Mucosa of descending colon (tissue), 3 donors: ENCODE results near the gene GLRX. TPM values are rescaled to one million over a fixed set of nuclear protein-coding genes. Genes with fewer than 3 reads are reported as not detected.
A peak's percentile ranks its signal among the peaks of the same experiment; 100 is the strongest.

ENCODE experiments used
- ATAC-seq: fragments of 200-7000 bp; cut with Tn5 transposase; one replicate; pipeline ENCODE4 v1.9.1; 2020; ENCODE audit warnings: mild to moderate bottlenecking, moderate library complexity
- DNase-seq, 3 donors: peaks; one replicate each; pipeline ENCODE4 v3.0.0-alpha.2; 2020
- H3K36me3 ChIP-seq: fragments of 200-600 bp; one replicate; pipeline ENCODE4 v1.8.0; 2021; ENCODE audit warnings: low read depth, mild to moderate bottlenecking
- H3K4me1 ChIP-seq: fragments of 200-600 bp; one replicate; pipeline ENCODE4 v1.8.0; 2021; ENCODE audit warnings: low read depth, mild to moderate bottlenecking
- H3K4me3 ChIP-seq: fragments of 200-600 bp; one replicate; pipeline ENCODE4 v1.8.0; 2021; ENCODE audit warnings: mild to moderate bottlenecking
- H3K9me3 ChIP-seq: fragments of 200-600 bp; one replicate; pipeline ENCODE4 v1.8.0; 2021; ENCODE audit warnings: mild to moderate bottlenecking
- intact Hi-C, 2 donors: fragments of 100-400 bp; cut with DNase I in 1 of 2; cut with micrococcal nuclease in 1 of 2; formaldehyde crosslinking; loops; one replicate each; pipeline versions ENCODE4 v1.11.0 to v1.11.1; 2022; cut with DNase I, micrococcal nuclease
- total RNA-seq, 3 donors: library from RNA; stranded (reverse); fragmentation: NEBNext Ultra II Directional in 2 of 3; extraction: Animal tissue kit (Norgen Biotek cat#: 25700) in 2 of 3; gene quantifications; one replicate each; pipeline versions ENCODE4 v1.2.1 to v1.2.4, GENCODE V29; 2021 to 2023
- TF ChIP-seq, protein P1 (sequence below): fragments of 200-600 bp; IDR thresholded peaks from one replicate; pipeline ENCODE4 v1.8.0; 2022; ENCODE audit warnings: antibody characterized with exemption, mild to moderate bottlenecking
- donor health status: DM: no; HTN: no; CAD: no; lungs with moderate emphysema.
- donor health status: DM: no; HTN: no; CAD: no.
- donor health status: DM: no; HTN: yes; CAD: no.

The GLRX gene
- total RNA-seq, 3 donors from 2014 or later = 40.6 to 90.5 (median 65.5) TPM

DNA sequence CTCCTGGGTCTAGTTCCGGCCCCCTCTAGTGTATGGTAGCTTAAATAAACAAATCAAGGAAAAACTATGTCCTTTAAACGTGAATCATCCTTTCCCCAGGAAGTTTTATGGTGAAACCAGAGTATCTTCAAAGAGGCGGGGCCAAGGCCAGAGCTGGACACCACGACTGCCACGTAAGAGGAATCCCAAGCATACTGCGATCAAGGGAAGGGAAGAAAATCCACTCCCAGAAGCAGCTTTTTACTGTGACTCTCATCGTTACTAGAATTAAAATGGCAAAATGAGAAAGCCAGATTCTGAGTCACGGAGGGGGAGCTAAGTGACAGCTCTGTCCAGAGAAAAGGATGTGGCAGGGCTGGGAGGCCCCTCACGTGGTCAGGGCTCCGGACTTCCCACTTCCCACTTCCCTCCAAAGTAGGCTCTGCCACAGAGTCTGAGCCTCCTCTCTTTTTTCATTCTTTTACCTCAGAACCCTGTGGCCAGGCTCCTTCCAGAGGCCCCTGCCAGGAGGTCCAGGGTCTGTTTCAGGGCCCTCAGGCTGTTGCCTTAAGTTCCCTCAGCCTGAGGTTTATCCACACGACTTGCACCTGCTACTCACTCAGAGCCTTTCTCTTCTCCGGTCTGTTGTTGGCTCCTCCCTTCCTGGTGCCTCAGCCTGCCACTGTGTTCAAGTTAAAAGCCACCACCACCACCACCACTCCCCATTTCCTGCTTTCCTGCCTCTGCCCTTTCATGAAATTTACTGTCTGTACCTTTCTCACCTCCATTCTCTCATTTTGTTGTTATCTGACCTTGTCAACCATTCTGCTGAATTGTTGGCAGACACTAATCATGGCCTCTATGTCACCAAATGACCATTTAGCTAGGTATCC is 1.4 kb upstream of the GLRX start:
- Histone ChIP-seq H3K4me3 (no peak overlapping the region), H3K9me3 (no peaks in the 10 kb centered on the region), H3K4me1 (peaks cover 45% of the 10 kb centered on the region), H3K36me3 (no peaks in the 10 kb centered on the region)
- intact Hi-C loops = no loop called here
- ATAC-seq (peak; percentile 63), DNase-seq (peak; percentile 65 to 77 (median 72))
- TF ChIP-seq, protein P1, sequence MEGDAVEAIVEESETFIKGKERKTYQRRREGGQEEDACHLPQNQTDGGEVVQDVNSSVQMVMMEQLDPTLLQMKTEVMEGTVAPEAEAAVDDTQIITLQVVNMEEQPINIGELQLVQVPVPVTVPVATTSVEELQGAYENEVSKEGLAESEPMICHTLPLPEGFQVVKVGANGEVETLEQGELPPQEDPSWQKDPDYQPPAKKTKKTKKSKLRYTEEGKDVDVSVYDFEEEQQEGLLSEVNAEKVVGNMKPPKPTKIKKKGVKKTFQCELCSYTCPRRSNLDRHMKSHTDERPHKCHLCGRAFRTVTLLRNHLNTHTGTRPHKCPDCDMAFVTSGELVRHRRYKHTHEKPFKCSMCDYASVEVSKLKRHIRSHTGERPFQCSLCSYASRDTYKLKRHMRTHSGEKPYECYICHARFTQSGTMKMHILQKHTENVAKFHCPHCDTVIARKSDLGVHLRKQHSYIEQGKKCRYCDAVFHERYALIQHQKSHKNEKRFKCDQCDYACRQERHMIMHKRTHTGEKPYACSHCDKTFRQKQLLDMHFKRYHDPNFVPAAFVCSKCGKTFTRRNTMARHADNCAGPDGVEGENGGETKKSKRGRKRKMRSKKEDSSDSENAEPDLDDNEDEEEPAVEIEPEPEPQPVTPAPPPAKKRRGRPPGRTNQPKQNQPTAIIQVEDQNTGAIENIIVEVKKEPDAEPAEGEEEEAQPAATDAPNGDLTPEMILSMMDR = no peak

DNA sequence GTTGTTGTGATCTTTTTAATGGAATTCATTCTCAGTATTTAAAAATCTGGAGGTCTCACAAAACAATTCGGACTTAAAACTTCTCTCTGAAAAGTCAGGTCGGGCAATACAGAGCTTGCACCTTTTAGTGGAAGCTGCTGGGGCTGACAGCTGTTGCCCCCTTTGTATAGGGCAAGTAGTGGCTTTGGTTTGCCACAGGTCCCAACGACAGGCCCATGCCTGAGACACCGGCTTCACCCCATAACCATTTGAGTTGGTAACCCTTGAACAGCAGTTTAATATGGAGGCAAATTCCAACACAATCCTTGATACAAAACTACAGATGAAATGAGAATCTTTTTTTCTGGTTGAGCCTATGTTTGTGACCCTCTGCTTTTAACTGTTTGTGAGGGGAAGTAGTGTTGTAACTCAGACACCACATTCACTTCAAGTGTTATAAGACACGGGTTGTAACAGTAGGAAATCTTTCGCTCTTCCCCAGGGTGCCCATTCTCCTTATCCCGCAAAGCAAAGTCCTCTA is 752 bp upstream of the GLRX start:
- TF ChIP-seq, protein P1 = no peak
- H3K36me3 ChIP-seq = no peaks in the 10 kb centered on the region
- ATAC-seq = no peak
- intact Hi-C loops = no loop called here
- no peak overlapping the region for H3K4me3 ChIP-seq
- no peak for DNase-seq
- H3K4me1 ChIP-seq = peaks cover 50% of the 10 kb centered on the region
- H3K9me3 ChIP-seq = no peaks in the 10 kb centered on the region

DNA sequence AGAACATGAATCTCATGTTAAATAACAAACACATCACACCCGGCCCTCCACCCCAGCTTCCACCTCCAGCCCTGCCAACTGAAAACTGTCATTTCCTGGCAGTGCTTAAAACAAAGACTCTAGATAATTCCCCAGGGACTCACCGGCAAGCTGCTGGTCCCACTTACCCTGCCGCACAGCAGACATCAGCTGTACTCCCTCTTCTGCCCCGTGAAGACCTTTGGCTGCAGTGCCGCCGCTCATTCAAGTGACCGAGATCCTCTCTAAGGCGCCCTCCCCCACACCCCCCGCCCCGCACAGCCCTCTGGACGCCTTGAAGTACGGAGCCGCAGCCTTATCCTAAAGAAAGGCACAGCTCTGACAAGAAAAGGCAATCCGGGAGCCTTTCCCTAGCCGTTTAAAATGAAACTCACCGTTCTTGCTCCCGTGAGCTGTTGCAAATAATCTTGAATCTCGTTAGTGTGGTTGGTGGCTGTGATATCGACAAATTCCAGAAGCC is 434 bp downstream of the GLRX start:
- DNase-seq (peak; percentile 77 to 82 (median 80)), ATAC-seq (peak; percentile 51)
- TF ChIP-seq, protein P1 = no peak
- Histone ChIP-seq H3K4me1 (peaks cover 57% of the 10 kb centered on the region), H3K36me3 (no peaks in the 10 kb centered on the region), H3K4me3 (peak overlapping the region; percentile 64), H3K9me3 (no peaks in the 10 kb centered on the region)
- intact Hi-C loops = no loop called here

DNA sequence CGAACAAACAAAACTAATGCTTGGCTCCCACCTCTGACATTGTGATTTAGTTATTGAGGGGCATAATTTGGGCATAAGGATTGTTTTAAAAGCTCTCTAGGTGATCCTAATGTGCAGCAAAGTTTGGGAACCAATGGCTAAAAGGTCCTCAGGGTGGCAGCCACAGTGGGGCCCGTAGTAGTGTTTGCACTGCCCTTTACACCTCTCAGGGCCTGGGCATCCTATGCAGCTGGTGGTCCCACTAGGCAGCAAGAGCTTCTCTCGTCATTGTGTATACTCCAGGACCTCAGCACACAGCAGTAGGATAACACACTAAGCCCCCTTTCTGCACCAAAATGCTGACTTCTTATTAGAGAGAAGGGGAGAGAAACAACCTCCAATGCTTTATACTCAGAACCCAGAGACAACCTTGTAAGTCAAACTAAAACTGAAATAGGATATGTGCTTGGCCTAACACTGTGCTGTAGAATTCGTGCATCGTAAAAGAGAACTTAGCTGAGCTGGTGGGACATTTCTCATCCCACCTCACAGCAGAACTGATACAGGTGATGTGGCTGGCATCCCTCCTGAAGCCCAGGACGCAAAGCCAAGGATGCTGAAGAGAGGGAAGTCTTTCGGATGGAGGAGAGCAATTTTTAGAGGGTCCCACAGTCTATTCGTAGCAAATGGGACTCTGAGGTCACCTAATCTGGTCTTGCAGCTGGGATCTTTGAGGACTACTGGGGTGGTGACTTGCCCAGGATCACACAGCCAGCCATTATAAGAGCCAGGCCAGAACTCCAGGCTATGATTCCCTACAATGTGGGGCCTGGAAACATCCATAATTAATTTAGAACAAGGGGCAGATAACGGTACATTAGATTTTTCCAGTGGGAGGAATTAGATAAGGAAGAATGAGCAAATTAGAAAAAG is 1.2 kb downstream of the GLRX start:
- ATAC-seq = no peak
- intact Hi-C loops = no loop called here
- H3K4me1 ChIP-seq = peaks cover 62% of the 10 kb centered on the region

More for the DNA sequence above, 1.2 kb downstream of the GLRX start:
- peak overlapping the region; percentile 64 for H3K4me3 ChIP-seq
- no peaks in the 10 kb centered on the region for H3K9me3 ChIP-seq
- no peaks in the 10 kb centered on the region for H3K36me3 ChIP-seq
- no peak for DNase-seq
- TF ChIP-seq, protein P1 = no peak
